GF-D8 (cell line): ENCODE results near the gene TERT.
"Not testable (repeated sequence)": the region's sequence is repeated elsewhere in the genome, so short reads cannot be mapped to it uniquely, and the experiment has no call there.

Experiments used
- DNase-seq: peaks from one replicate; lab custom pipeline; 2025; lab: John Stamatoyannopoulos, UW

The TERT gene

GRCh38 chr5:1240496-1241260 is 54.2 kb downstream of the TERT start:
- no peak for DNase-seq

- DNase-seq, result no peak
Measured at GRCh38 chr5:1239505-1240251, 55.2 kb downstream of the TERT start.

- no peak for DNase-seq
Measured at GRCh38 chr5:1235838-1236237, 59.0 kb downstream of the TERT start.

- no peak for DNase-seq
Measured at GRCh38 chr5:1235379-1235778, 59.5 kb downstream of the TERT start.

- no peak for DNase-seq
Measured at GRCh38 chr5:1232780-1233179, 62.1 kb downstream of the TERT start.

- no peak for DNase-seq
Measured at GRCh38 chr5:1231354-1231905, 63.4 kb downstream of the TERT start.

GRCh38 chr5:1230551-1230950 is 64.3 kb downstream of the TERT start:
- DNase-seq, result no peak

GRCh38 chr5:1229822-1230221 is 65.0 kb downstream of the TERT start:
- no peak for DNase-seq

- not testable (repeated sequence) for DNase-seq
Measured at GRCh38 chr5:1229023-1229422, 65.8 kb downstream of the TERT start.

GRCh38 chr5:1228120-1228519 is 66.7 kb downstream of the TERT start:
- no peak for DNase-seq

GRCh38 chr5:1227667-1228066 is 67.2 kb downstream of the TERT start:
- DNase-seq, result no peak

- no peak for DNase-seq
Measured at GRCh38 chr5:1226839-1227581, 67.9 kb downstream of the TERT start.

GRCh38 chr5:1226231-1226630 is 68.6 kb downstream of the TERT start:
- no peak for DNase-seq

GRCh38 chr5:1225081-1225480 is 69.8 kb downstream of the TERT start, which contains the start of gene SLC6A18:
Gene SLC6A18, plus strand, starts transcription at chr5:1225381. Its CDS starts 97 bp downstream, at chr5:1225478.
- DNase-seq, result no peak

GRCh38 chr5:1224631-1225030 is 70.2 kb downstream of the TERT start:
- no peak for DNase-seq

GRCh38 chr5:1223278-1223670 is 71.6 kb downstream of the TERT start:
- DNase-seq, result no peak

GRCh38 chr5:1222621-1223277 is 72.1 kb downstream of the TERT start:
- DNase-seq, result no peak

- DNase-seq, result no peak
Measured at GRCh38 chr5:1222147-1222546, 72.7 kb downstream of the TERT start.

- DNase-seq, result no peak
Measured at GRCh38 chr5:1221721-1222120, 73.1 kb downstream of the TERT start.

GRCh38 chr5:1220831-1221230 is 74.0 kb downstream of the TERT start:
- DNase-seq, result no peak

- no peak for DNase-seq
Measured at GRCh38 chr5:1220351-1220750, 74.5 kb downstream of the TERT start.

- no peak for DNase-seq
Measured at GRCh38 chr5:1219768-1220100, 75.1 kb downstream of the TERT start.
